ENCODE measurements around the gene MYL12A.
"Not testable (repeated sequence)": the region's sequence is repeated elsewhere in the genome, so short reads cannot be mapped to it uniquely, and the experiment has no call there.

The MYL12A gene

GRCh38 chr18:3247240-3248061 lies at the start of gene MYL12A:
TSS of gene MYL12A (plus strand) at chr18:3247801. CDS start at chr18:3253248, 5,447 bp downstream.
- DNase-seq = peak; percentile 94

- not testable (repeated sequence) for DNase-seq
Observed at GRCh38 chr18:3198260-3198860, 49.2 kb upstream of the MYL12A start.

DNA sequence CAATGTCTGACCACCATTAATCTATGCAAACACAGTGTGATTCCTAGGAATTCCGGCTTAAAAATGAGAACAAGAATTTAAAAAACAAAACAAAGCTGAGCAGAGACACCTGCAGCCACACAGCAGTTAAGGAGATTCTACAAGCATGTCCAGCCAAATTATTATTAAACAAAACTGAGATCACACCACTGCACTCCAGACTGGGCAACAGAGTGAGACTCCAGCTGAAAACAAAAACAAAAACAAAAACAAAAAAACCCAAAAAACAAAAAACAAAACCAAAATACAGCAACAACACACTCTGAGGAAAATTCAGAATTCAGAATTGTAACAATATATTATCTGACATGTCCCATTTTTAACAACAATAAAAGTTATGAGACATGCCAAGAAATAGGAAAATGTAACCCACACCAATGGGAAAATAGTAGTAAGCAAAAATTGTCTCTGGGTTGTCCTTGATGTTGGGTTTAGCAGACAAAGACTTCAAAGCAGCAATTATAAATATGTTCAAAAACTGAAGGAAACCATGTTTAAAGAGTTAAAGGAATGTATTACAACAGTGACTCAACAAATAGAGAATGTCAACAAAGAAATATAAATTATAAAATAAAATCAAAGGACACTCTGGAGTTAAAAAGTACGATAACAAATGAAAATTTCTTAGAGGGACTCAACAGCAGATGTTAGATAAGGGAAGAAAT lies 47.5 kb upstream of the MYL12A start:
- no peak for DNase-seq

DNA sequence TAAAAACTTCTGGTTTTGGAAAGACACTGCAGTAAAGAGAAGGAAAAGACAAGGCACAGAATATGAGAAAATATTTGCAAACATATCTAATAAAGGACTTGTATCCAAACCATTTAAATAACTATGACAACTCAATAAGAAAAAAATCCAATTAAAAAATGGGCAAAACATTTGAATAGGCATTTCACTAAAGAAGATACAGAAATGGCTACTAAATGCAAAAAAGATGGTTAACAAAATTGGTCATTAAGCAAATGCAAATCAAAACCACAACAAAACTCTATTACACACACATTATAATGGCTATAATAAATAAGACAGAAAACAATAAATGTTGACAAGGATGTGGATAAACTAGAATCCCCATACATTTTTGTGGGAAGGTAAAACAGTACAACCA lies 42.4 kb upstream of the MYL12A start:
- DNase-seq = no peak

GRCh38 chr18:3207565-3207964 lies 40.0 kb upstream of the MYL12A start:
- DNase-seq = no peak

DNA sequence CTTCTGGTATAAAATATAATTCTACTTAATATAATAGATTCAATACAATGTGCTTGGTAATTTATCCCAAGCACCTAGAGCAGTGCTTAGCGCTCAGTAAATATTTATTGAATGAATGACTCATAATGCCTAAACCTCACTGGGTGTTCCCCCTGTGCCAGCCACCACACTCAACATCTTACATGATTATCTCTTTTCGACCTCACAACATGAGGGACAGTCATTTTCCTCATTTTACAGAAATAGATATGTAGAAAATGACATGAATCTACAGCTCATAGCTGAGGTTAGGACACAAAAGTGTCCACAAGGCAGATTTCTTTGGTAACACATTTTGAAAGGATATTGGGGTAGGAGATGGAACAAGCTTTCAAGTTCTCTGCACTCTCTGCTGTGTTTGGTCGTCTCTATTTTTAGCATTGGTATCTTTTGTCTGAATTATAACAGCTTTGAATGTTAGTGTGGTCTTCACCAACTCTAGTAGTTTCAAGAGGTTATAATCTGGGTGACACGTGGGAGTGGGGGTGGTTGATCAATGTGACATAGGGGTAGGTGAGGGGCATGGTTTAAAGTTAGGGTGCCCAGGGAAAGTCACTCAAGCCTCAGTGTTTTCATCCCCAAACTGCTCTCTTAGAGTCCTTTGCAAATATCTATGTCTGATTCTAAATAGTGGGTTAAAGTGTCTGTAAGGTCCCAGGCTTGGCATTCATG lies 37.6 kb upstream of the MYL12A start:
- DNase-seq = no peak

GRCh38 chr18:3211236-3211992 lies 36.2 kb upstream of the MYL12A start:
- no peak for DNase-seq

- no peak for DNase-seq
Observed at GRCh38 chr18:3212657-3213056, 34.9 kb upstream of the MYL12A start.

DNA sequence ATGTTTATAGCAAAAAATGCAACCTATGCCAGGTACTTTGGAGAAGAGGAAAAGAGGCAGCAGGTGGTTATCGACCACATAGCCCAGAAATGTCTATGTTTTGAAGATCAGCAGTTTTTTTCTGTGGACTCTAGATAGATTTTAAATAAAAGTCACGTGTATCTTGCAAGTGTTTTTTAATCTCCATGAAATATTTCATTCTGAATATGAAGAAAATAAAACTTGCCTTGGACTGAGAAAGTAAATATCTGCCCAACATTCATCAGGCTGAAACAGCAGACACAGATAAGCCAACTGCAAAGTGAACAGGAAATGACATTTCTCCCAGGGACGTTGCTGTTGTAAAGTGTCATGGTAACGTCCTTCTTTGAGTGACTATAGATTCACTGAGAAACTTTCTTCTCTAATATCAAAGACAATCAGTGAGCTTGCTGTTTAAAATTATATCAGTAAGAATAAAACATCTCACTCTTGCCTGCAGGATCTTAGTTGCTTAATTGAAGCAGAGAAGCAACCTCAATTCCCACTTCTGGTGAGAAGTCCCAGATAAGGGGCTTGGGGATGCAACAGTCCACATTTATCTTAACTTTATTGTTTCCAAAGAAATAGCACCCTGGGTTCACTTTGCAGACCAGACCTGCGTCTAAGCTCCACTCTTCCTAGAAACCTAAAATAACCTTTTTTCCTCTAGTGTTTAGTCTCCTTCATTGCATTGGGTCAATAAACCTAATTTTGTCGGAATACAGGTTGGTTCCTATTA lies 34.1 kb upstream of the MYL12A start:
- peak in 1 of 2 donors; percentile 23 for DNase-seq

DNA sequence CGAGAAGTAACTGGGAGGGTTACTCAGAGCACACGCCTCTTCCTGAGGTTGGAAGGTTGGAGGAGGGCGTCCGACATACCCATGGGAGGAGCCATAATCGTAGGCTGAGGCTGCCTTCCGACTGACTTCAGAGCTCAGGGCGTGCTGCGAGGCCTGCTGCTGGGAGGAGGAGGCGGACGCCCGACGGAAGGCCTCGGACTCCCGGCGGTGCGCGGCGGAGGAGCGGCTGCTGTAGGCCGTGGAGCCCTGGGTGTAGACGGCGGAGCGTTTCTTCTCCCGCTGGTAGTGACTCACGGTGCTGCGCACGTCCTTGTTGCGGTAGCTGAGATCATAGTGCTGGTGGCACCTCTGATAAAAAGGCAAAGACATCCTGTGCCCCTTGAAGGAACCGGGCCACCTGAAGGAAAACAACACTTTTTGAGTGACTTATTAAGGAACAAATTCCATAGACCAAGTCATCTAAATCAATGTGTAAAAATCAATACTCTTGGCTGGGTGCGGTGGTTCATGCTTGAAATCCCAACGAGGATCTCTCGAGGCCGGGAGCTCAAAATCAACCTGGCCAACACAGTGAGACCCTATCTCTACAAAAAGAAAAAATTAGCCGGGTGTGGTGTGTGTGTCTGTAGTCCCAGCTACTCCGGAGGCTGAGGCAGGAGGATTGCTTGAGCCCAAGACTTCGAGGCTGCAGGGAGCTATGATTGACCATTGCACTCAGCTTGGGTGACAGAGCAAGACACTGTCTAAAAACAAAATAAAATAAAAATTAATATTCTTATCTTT lies 32.6 kb upstream of the MYL12A start:
- no peak for DNase-seq

DNA sequence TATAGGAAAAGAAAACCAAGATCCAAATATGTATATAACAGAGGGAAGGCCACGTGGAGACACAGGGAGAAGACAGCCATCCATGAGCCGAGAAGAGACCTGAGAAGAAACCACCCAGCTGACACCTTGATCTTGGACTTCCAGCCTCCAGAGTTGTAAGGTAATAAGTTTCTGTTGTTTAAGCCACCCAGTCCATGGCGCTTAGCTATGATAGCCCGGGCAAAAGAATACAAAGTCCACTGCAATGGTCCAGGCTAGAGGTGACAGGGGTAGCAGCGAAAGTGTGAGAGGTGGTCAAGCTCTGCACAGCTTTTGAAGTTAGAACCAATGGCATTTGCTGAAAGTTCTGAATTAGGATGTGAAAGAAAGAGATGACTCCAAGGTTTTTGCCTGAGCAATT lies 30.6 kb upstream of the MYL12A start:
- DNase-seq = no peak

- no peak for DNase-seq
Observed at GRCh38 chr18:3217948-3218647, 29.5 kb upstream of the MYL12A start.

DNA sequence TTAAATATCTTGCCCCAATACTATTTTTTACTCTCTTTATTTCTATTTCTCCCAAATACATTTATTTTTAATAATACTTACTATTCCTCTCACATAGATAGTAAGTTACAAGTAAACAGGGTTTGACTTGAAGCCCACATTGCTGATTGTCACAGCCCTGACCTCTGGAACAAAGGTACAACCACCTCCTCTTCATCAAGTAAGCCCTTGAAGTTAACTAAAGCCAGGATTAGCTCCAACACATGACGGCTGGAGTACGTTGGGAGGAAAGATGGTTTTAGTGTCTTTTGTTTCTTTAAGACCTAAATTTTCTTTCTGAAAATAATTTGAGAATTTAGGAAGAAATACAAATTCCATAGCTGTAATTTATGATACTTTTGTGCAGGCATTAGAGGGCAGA lies 28.8 kb upstream of the MYL12A start:
- DNase-seq = no peak

GRCh38 chr18:3219241-3219630 lies 28.4 kb upstream of the MYL12A start:
- no peak for DNase-seq

DNA sequence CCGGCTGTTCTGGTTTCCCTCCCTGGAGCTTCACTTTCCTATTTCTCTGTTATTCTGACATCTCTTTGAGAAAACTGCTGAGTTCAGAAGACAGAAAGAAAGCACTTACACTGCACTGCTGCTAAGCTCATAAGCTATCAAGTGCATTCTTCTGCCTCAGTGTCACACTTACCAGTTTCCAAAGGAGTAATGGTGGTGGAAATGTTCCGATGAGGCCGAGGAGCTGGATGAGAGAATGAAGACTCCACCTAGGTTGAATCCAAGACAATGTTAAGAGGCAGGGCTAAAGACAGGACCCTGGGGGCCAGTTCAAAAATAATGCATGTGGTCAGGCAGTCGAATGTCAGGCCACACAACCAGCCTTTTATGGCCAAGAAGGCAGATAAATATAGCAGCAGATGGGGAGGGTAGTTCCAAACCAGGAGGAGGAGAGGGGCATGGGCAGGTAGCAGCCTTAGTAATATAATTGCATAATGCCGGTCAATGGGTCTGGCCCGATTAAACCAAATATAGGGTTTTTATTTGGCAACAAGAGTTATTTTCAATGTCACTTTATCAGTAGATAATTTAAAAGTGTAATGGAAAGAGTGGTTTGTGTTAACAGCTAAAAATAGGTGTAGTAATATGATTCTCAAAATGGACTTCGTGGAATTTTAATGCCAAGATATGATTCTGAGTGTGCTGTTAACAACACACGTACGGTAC lies 27.8 kb upstream of the MYL12A start, which contains the start of gene MYOM1:
Gene MYOM1 (minus strand): TSS at position 338 of the 705 bp plus-strand sequence. CDS start 4,745 bp downstream, outside the sequence.
- DNase-seq = no peak

GRCh38 chr18:3220868-3221267 lies 26.7 kb upstream of the MYL12A start:
- DNase-seq = not testable (repeated sequence)

DNA sequence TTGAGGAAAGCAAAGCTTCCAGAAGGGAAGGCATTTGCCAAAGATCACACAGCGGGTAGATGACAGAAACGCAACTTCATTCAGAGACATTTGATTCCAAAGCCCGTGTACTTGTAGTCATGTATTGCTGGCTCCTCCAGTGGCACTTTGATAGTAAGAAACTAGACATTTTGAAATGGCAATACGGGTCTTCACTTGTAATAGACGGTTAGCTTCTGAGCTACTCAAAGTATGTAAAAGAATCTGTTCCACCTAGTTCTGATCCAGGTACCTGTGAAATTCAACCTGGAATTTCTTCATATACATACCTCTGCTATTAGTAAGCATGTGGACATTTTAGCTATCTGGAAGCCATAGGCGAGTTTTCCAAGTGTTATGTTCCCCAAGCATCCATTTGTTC lies 26.1 kb upstream of the MYL12A start:
- no peak for DNase-seq

GRCh38 chr18:3223356-3223755 lies 24.2 kb upstream of the MYL12A start:
- no peak for DNase-seq

GRCh38 chr18:3224223-3224622 lies 23.4 kb upstream of the MYL12A start:
- DNase-seq = no peak

Data from CD4-positive, alpha-beta T cell treated with Interferon alpha-2 for 1 hour (primary cell).